Measurements from ENCODE around the gene CACNB2. TPM values are rescaled to one million over a fixed set of nuclear protein-coding genes. Genes with fewer than 3 reads are reported as not detected.

The CACNB2 gene
- total and polyA plus RNA-seq, 9 donors, result 1.1 to 2.0 (median 1.4) TPM

DNA sequence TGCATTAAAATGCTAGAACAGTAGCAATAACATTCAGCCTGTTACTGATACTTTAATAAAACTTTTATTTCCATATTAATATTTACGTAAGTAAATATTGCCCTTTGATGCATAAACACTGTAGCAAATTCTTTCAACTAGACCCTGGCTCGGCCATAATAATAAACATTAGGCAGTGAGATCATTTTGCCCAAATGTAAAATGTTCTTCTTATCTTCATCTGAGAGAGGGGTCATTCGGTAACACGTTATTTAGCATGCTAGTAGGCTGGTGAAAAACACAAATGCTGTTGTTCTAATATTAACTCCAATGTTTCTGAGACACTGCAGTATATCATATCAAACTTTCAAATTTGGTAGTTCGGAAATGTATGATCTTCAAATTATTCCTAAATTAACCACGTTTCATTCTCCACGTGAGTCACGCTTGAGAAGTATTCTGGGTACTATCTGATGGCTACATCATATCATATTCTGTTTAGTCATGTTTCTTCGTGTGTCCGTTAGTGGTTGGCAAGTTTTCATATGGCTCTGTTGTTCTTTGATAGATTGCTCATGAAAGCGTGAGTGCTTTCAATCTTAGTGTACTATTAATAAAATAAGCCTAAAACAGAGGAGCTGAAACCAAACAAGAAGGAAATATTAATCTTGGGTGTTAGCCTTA lies 365.4 kb downstream of the CACNB2 start:
- H3K4me3 ChIP-seq (ENCODE audit: low read length), result no peak overlapping the region
- no peak overlapping the region for H3K27ac ChIP-seq (ENCODE audit: low read length)
- no peaks in the 10 kb centered on the region for H3K4me1 ChIP-seq (ENCODE audit: control insufficient read depth, insufficient read depth, low read length)
- no peaks in the 10 kb centered on the region for H3K27me3 ChIP-seq (ENCODE audit: control insufficient read depth, insufficient read depth, low read length)
- no CpG with 5 or more reads among the region's 11 CpGs for WGBS (ENCODE audit: insufficient coverage)
- H3K36me3 ChIP-seq (ENCODE audit: control insufficient read depth, insufficient read depth, low read length), result no peaks in the 10 kb centered on the region
- DNase-seq, result no peak
- H3K9me3 ChIP-seq (replicated peaks; ENCODE audit: control insufficient read depth, low read depth, low read length), result no peaks in the 10 kb centered on the region

DNA sequence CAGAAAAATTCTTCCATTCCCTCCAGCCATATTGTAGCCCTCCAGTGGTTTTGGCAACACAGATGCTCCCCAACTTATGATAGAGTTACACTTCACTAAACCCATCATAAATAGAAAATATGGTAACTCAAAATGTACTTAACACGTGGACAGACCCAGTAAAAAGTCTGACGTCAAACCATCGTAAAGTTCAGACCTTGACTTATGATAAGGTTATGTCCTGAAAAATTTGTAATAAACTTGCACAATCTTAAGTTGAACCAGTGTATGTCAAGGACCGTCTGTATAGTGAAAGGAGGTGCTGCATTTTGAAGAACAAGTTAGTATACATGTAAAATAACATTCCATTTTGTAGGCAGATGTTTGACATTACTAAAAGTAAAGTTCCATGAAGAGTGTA lies 368.4 kb downstream of the CACNB2 start:
- no peak for DNase-seq
- no peaks in the 10 kb centered on the region for H3K4me1 ChIP-seq (ENCODE audit: control insufficient read depth, insufficient read depth, low read length)
- no CpG with 5 or more reads among the region's 4 CpGs for WGBS (ENCODE audit: insufficient coverage)
- H3K27me3 ChIP-seq (ENCODE audit: control insufficient read depth, insufficient read depth, low read length), result no peaks in the 10 kb centered on the region
- no peaks in the 10 kb centered on the region for H3K9me3 ChIP-seq (replicated peaks; ENCODE audit: control insufficient read depth, low read depth, low read length)
- no peak overlapping the region for H3K4me3 ChIP-seq (ENCODE audit: low read length)
- no peaks in the 10 kb centered on the region for H3K36me3 ChIP-seq (ENCODE audit: control insufficient read depth, insufficient read depth, low read length)
- H3K27ac ChIP-seq (ENCODE audit: low read length), result no peak overlapping the region

DNA sequence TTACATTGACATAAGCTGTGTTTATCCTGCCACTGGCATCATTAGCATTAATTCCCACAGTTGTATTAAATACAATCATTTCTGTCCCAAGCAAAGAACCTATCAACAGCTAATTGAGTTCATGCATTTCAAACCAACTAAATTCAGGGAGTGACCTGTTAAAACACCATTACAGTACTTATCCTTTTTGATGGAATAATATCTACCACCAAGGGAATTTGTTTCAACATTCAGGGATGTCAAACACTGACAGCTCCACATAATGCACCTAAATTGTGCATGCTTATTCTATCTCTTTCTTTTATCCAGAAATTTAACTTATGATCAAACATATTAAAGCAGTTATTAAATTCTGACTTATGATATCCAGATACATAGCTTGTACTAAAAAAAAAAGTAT lies 374.3 kb downstream of the CACNB2 start:
- H3K4me1 ChIP-seq (ENCODE audit: control insufficient read depth, insufficient read depth, low read length), result no peaks in the 10 kb centered on the region
- H3K36me3 ChIP-seq (ENCODE audit: control insufficient read depth, insufficient read depth, low read length), result no peaks in the 10 kb centered on the region
- no peaks in the 10 kb centered on the region for H3K9me3 ChIP-seq (replicated peaks; ENCODE audit: control insufficient read depth, low read depth, low read length)
- H3K27ac ChIP-seq (ENCODE audit: low read length), result no peak overlapping the region
- no peaks in the 10 kb centered on the region for H3K27me3 ChIP-seq (ENCODE audit: control insufficient read depth, insufficient read depth, low read length)
- no peak for DNase-seq
- H3K4me3 ChIP-seq (ENCODE audit: low read length), result no peak overlapping the region

- Histone ChIP-seq H3K9me3 (replicated peaks; ENCODE audit: control insufficient read depth, low read depth, low read length) (no peaks in the 10 kb centered on the region), H3K4me3 (ENCODE audit: low read length) (no peak overlapping the region), H3K27me3 (ENCODE audit: control insufficient read depth, insufficient read depth, low read length) (no peaks in the 10 kb centered on the region), H3K36me3 (ENCODE audit: control insufficient read depth, insufficient read depth, low read length) (no peaks in the 10 kb centered on the region), H3K27ac (ENCODE audit: low read length) (no peak overlapping the region), H3K4me1 (ENCODE audit: control insufficient read depth, insufficient read depth, low read length) (no peaks in the 10 kb centered on the region)
- DNase-seq, result no peak
- WGBS (ENCODE audit: insufficient coverage), result no CpG with 5 or more reads among the region's 3 CpGs
Measured at GRCh38 chr10:18516851-18517250, 376.6 kb downstream of the CACNB2 start.

DNA sequence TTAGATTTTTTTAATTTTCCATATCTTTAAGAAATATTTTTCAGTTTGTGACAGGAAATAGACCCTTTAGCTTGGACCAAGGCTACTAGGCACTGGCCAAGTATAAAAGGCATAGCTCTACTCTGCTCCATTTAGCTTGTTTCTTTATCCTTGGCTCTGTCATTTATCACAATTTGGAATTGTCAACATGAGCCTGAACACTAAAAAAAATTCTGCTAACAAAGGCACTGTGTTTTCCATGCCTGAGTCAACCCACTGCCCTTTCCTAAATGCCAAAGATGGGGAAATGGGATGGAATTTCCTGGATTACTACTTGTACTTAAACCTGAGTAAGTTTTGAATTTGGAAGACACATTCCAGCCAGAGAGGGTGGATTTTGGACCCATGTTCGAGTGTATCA lies 382.8 kb downstream of the CACNB2 start:
- H3K4me1 ChIP-seq (ENCODE audit: control insufficient read depth, insufficient read depth, low read length), result no peaks in the 10 kb centered on the region
- DNase-seq, result no peak
- no peaks in the 10 kb centered on the region for H3K9me3 ChIP-seq (replicated peaks; ENCODE audit: control insufficient read depth, low read depth, low read length)
- H3K4me3 ChIP-seq (ENCODE audit: low read length), result no peak overlapping the region
- no peaks in the 10 kb centered on the region for H3K36me3 ChIP-seq (ENCODE audit: control insufficient read depth, insufficient read depth, low read length)
- no peaks in the 10 kb centered on the region for H3K27me3 ChIP-seq (ENCODE audit: control insufficient read depth, insufficient read depth, low read length)
- H3K27ac ChIP-seq (ENCODE audit: low read length), result no peak overlapping the region
- no CpG with 5 or more reads among the region's 1 CpG for WGBS (ENCODE audit: insufficient coverage)

DNA sequence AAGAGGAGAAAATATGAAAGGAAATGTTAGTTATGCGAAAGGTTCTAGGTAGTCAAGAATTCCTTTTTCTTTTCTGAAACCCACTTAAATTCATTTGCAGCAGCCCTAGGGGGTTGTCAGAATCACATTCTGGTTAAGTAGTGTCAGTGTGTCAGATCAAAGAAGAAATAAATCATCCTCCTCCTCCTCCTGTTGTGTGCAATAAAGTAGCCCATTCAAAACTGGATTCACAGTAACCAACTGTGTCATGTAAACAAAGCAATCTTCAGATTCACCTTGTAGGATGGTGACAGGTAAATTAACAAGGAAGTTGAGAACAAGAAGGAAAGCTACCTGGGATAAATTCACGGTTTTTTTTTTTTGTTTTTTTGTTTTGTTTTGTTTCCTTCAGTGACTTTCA lies 383.6 kb downstream of the CACNB2 start:
- no peak for DNase-seq
- H3K4me3 ChIP-seq (ENCODE audit: low read length), result no peak overlapping the region
- H3K36me3 ChIP-seq (ENCODE audit: control insufficient read depth, insufficient read depth, low read length), result no peaks in the 10 kb centered on the region
- no peak overlapping the region for H3K27ac ChIP-seq (ENCODE audit: low read length)
- H3K27me3 ChIP-seq (ENCODE audit: control insufficient read depth, insufficient read depth, low read length), result no peaks in the 10 kb centered on the region
- no peaks in the 10 kb centered on the region for H3K4me1 ChIP-seq (ENCODE audit: control insufficient read depth, insufficient read depth, low read length)
- H3K9me3 ChIP-seq (replicated peaks; ENCODE audit: control insufficient read depth, low read depth, low read length), result no peaks in the 10 kb centered on the region
- WGBS (ENCODE audit: insufficient coverage), result no CpG with 5 or more reads among the region's 2 CpGs

DNA sequence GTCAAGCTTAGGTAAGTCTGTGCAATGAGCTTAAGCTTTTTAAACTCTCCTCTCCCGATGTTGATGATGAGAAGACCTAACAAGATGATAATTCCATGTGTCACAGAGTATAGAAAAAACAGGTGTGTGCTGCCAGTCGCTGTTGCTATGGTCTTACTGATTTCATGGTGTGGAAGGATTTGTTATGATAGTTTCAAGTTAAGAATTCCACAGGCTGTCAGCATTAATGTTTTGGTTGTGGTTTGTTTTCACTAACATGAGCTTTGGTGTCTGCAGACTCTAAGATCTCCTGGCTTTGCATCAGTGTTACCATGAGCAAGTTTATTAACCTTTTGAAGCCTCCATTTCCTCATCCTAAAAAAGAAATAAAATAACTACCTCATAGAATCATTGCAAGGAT lies 387.5 kb downstream of the CACNB2 start:
- H3K27ac ChIP-seq (ENCODE audit: low read length), result no peak overlapping the region

GRCh38 chr10:18528292-18528691 lies 388.1 kb downstream of the CACNB2 start:
- no peak overlapping the region for H3K4me3 ChIP-seq (ENCODE audit: low read length)
- H3K36me3 ChIP-seq (ENCODE audit: control insufficient read depth, insufficient read depth, low read length), result no peaks in the 10 kb centered on the region
- no peaks in the 10 kb centered on the region for H3K27me3 ChIP-seq (ENCODE audit: control insufficient read depth, insufficient read depth, low read length)
- no peaks in the 10 kb centered on the region for H3K4me1 ChIP-seq (ENCODE audit: control insufficient read depth, insufficient read depth, low read length)
- no peak for DNase-seq
- H3K27ac ChIP-seq (ENCODE audit: low read length), result no peak overlapping the region
- no peaks in the 10 kb centered on the region for H3K9me3 ChIP-seq (replicated peaks; ENCODE audit: control insufficient read depth, low read depth, low read length)
- WGBS (ENCODE audit: insufficient coverage), result no CpG with 5 or more reads among the region's 3 CpGs

More for the DNA sequence above, 387.5 kb downstream of the CACNB2 start:
- H3K4me1 ChIP-seq (ENCODE audit: control insufficient read depth, insufficient read depth, low read length), result no peaks in the 10 kb centered on the region
- no peaks in the 10 kb centered on the region for H3K27me3 ChIP-seq (ENCODE audit: control insufficient read depth, insufficient read depth, low read length)
- no peaks in the 10 kb centered on the region for H3K9me3 ChIP-seq (replicated peaks; ENCODE audit: control insufficient read depth, low read depth, low read length)
- no peak overlapping the region for H3K4me3 ChIP-seq (ENCODE audit: low read length)
- 28% methylated on average over 2 of the region's 2 CpGs for WGBS (ENCODE audit: insufficient coverage)
- peak; percentile 50 for DNase-seq
- no peaks in the 10 kb centered on the region for H3K36me3 ChIP-seq (ENCODE audit: control insufficient read depth, insufficient read depth, low read length)

DNA sequence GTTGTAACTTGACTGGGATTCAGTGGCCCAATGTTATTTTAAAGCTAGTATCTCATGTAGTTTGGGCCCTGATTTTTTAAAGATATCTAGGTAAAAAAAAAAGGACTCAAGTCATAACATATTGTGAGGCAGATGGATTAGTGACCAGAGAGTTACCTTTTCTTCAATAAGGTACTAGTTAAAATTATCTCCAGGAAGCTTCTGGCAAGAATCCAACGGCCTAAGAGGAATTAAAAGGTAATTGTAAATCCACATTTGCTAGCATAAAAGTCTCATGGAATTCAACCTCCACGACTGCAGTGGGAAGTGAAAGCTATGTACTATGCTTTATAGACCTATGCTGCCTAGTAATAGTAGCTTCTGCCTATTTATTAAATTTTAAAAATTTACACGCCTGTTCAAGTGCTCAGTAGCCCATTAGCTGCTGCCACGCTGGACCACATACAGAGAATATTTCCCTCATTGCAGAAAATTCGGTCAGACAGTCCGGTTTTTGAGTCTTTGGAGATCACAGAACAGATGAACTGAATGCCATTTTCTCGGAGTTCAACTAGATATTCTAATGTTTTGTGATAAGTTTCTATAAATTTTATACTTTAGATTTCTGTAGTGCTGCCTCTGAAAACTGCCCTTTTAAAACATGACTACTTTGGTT lies 392.8 kb downstream of the CACNB2 start:
- Histone ChIP-seq H3K9me3 (replicated peaks; ENCODE audit: control insufficient read depth, low read depth, low read length) (no peaks in the 10 kb centered on the region), H3K27ac (ENCODE audit: low read length) (no peak overlapping the region), H3K4me3 (ENCODE audit: low read length) (no peak overlapping the region), H3K27me3 (ENCODE audit: control insufficient read depth, insufficient read depth, low read length) (no peaks in the 10 kb centered on the region), H3K36me3 (ENCODE audit: control insufficient read depth, insufficient read depth, low read length) (no peaks in the 10 kb centered on the region), H3K4me1 (ENCODE audit: control insufficient read depth, insufficient read depth, low read length) (no peaks in the 10 kb centered on the region)
- DNase-seq, result no peak
- WGBS (ENCODE audit: insufficient coverage), result 70% methylated on average over 2 of the region's 7 CpGs

DNA sequence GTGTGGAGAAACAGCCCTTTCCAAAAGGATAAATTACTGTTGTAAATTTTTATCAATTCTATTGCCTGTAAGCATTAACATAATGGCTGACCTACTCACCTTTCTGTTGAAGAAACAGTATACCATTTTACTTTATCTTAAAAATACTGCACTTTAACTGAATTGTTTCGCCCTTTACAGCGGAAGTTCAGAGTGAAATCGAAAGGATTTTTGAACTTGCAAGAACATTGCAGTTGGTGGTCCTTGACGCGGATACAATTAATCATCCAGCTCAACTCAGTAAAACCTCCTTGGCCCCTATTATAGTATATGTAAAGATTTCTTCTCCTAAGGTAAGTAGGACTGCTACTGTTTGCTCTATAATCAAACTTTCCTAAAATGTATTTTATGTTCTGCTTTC lies 393.7 kb downstream of the CACNB2 start:
- H3K9me3 ChIP-seq (replicated peaks; ENCODE audit: control insufficient read depth, low read depth, low read length), result no peaks in the 10 kb centered on the region
- H3K27me3 ChIP-seq (ENCODE audit: control insufficient read depth, insufficient read depth, low read length), result no peaks in the 10 kb centered on the region
- H3K36me3 ChIP-seq (ENCODE audit: control insufficient read depth, insufficient read depth, low read length), result no peaks in the 10 kb centered on the region
- DNase-seq, result no peak
- H3K27ac ChIP-seq (ENCODE audit: low read length), result no peak overlapping the region
- H3K4me1 ChIP-seq (ENCODE audit: control insufficient read depth, insufficient read depth, low read length), result no peaks in the 10 kb centered on the region
- no peak overlapping the region for H3K4me3 ChIP-seq (ENCODE audit: low read length)
- no CpG with 5 or more reads among the region's 5 CpGs for WGBS (ENCODE audit: insufficient coverage)
